ENCODE results near the gene TREML1. TPM values are rescaled to one million over a fixed set of nuclear protein-coding genes. Genes with fewer than 3 reads are reported as not detected.

The TREML1 gene
- total and polyA plus RNA-seq, 9 of the 15 experiments (the other 6 are each of a cell fraction or from before 2014, with no cell fraction given) = not detected

DNA sequence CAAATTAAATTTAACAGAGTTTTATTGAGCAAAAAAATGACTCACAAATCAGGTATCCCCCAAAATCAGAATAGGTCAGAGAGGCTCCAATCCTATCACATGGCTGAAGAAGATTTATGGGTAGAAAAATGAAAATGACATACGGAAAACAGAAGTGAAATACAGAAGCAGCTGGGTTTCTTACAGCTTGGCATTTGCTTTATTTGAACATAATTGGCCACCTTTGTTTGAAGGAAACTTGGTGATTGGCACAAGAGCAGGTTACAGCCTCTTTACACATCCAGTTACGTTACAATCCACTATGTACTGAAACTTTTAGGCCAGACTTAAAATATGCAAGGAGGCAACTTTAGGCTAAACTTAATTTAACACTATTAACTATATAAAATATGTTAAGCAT is 20.5 kb upstream of the TREML1 start:
- Histone ChIP-seq H3K9ac (ENCODE audit: insufficient read depth in 1 of 2, low read depth in 2 of 2, low read length in 2 of 2) (no peak overlapping the region), H4K20me1 (replicated peaks; ENCODE audit: control insufficient read depth, insufficient read depth, low read length) (peaks cover 4% of the 10 kb centered on the region; the same call in 1 of the 2 replicates), H3K36me3 (ENCODE audit: control insufficient read depth, insufficient read depth, low read length) (no peaks in the 10 kb centered on the region), H3K9me1 (ENCODE audit: control insufficient read depth, insufficient read depth, low read length) (no peaks in the 10 kb centered on the region), H3K4me1 (replicated peaks in 1 of 2; ENCODE audit: control insufficient read depth in 2 of 2, insufficient read depth in 2 of 2, low read length in 2 of 2) (no peaks in the 10 kb centered on the region; a peak in 1 of 5 replicates), H2AFZ (ENCODE audit: low read depth, low read length) (no peak overlapping the region), H3K4me2 (ENCODE audit: insufficient read depth, low read length) (no peak overlapping the region), H3K9me3 (replicated peaks; ENCODE audit: control insufficient read depth, insufficient read depth, low read depth, low read length) (no peaks in the 10 kb centered on the region), H3K27me3 (ENCODE audit: control insufficient read depth in 2 of 2, insufficient read depth in 2 of 2, low read length in 2 of 2) (peaks cover 0 to 17% of the 10 kb centered on the region in 2 experiments; a peak in 3 of 5 replicates), H3K79me2 (ENCODE audit: control insufficient read depth, insufficient read depth, low read length) (no peaks in the 10 kb centered on the region), H3K4me3 (no peak overlapping the region), H3K27ac (ENCODE audit: extremely low read depth, low read depth, low read length) (no peak overlapping the region)
- BruUV-seq (replicated peaks) = no TSS peak
- 2% methylated on average over 2 of the region's 2 CpGs for WGBS (ENCODE audit: insufficient coverage, low coverage, missing lambda C conversion rate)
- in situ Hi-C loops (cut with MboI) (no loop called here), intact Hi-C loops (cut with micrococcal nuclease) (no loop called here)
- ChIA-PET POLR2A (interaction anchor here (0.8 kb wide), 1 partner anchor 862 kb away, joined by 3 read pairs; no protein-coding TSS in a partner anchor), CTCF (ENCODE audit: low intra/inter-chr PET ratio) (no interaction called here)
- no peak for FAIRE-seq
- no peak for DNase-seq (ENCODE audit: extremely low read depth in 1 of 4, low spot score in 3 of 4)
- ATAC-seq = no peak
- no peak for TF ChIP-seq CREBBP (IDR thresholded peaks at IDR 0.05; ENCODE audit: low read depth, low read length)
- TF ChIP-seq MAZ (CRISPR knock-in tag; conservative IDR thresholded peaks at IDR 0.05 in 1 of 2, IDR thresholded peaks at IDR 0.05 in 1 of 2) = no peak
- no peak for TF ChIP-seq NCOA4 (IDR thresholded peaks at IDR 0.05; ENCODE audit: partially characterized antibody)
- TF ChIP-seq BDP1 (IDR thresholded peaks at IDR 0.05; ENCODE audit: insufficient read depth, insufficient read length) = no peak
- TF ChIP-seq FOXK1 (CRISPR knock-in tag; IDR thresholded peaks at IDR 0.05; ENCODE audit: borderline replicate concordance) = no peak
- TF ChIP-seq, protein P1, sequence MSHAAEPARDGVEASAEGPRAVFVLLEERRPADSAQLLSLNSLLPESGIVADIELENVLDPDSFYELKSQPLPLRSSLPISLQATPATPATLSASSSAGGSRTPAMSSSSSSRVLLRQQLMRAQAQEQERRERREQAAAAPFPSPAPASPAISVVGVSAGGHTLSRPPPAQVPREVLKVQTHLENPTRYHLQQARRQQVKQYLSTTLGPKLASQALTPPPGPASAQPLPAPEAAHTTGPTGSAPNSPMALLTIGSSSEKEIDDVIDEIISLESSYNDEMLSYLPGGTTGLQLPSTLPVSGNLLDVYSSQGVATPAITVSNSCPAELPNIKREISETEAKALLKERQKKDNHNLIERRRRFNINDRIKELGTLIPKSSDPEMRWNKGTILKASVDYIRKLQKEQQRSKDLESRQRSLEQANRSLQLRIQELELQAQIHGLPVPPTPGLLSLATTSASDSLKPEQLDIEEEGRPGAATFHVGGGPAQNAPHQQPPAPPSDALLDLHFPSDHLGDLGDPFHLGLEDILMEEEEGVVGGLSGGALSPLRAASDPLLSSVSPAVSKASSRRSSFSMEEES (CRISPR knock-in tag; IDR thresholded peaks at IDR 0.05) = no peak
- TF ChIP-seq ZNF239 (CRISPR knock-in tag; IDR thresholded peaks at IDR 0.05) = no peak
- TF ChIP-seq HNRNPUL1 (IDR thresholded peaks at IDR 0.05; ENCODE audit: low read length) = no peak
- TF ChIP-seq ZNF586 (CRISPR knock-in tag; conservative IDR thresholded peaks at IDR 0.05) = no peak
- no peak for TF ChIP-seq SMARCE1 (IDR thresholded peaks at IDR 0.05)
- no peak for TF ChIP-seq ZNF316 (IDR thresholded peaks at IDR 0.05)
- no peak for TF ChIP-seq MXI1 (IDR thresholded peaks at IDR 0.05; ENCODE audit: low read depth, low read length)
- no peak for TF ChIP-seq RBM15 (IDR thresholded peaks at IDR 0.05; ENCODE audit: insufficient read depth, low read length)
- TF ChIP-seq ZKSCAN1 (IDR thresholded peaks at IDR 0.05; ENCODE audit: low read depth, low read length) = no peak
- no peak for TF ChIP-seq ZNF124 (CRISPR knock-in tag; IDR thresholded peaks at IDR 0.05)
- TF ChIP-seq RAD51 (IDR thresholded peaks at IDR 0.05; ENCODE audit: borderline replicate concordance, low read depth) = no peak

Measured in K562 (cell line).